Spleen (tissue), 11 donors: ENCODE results near the gene TUBA1B. TPM values are rescaled to one million over a fixed set of nuclear protein-coding genes. Genes with fewer than 3 reads are reported as not detected.

Experiments used
- DNase-seq: peaks from one replicate; pipeline ENCODE4 v3.0.0-alpha.2; 2020
- H3K27ac ChIP-seq, 8 donors: fragments of 200-600 bp; sonication (generic) in 7 of 8; 1 replicate in 4 of 8; 2 replicates in 4 of 8; pipeline versions ENCODE4 v1.5.0 to v1.8.0; 2016 to 2021; ENCODE audit warnings: inconsistent platforms in 4 of 8, mild to moderate bottlenecking in 4 of 8, moderate library complexity in 1 of 8
- H3K27me3 ChIP-seq, 7 donors: fragments of 200-600 bp; sonication (generic) in 6 of 7; replicated peaks in 1 of 7; 1 replicate in 4 of 7; 2 replicates in 3 of 7; pipeline versions ENCODE4 v1.5.0 to v1.8.0; 2016 to 2021; ENCODE audit warnings: inconsistent platforms in 3 of 7, mild to moderate bottlenecking in 1 of 7
- H3K36me3 ChIP-seq, 6 donors: fragments of 200-600 bp; sonication (generic) in 5 of 6; 1 replicate in 4 of 6; 2 replicates in 2 of 6; pipeline versions ENCODE4 v1.5.0 to v1.8.0; 2016 to 2021; ENCODE audit warnings: inconsistent platforms in 2 of 6
- H3K4me1 ChIP-seq, 6 donors: fragments of 200-600 bp; sonication (generic) in 5 of 6; 1 replicate in 3 of 6; 2 replicates in 3 of 6; pipeline versions ENCODE4 v1.5.0 to v1.8.0; 2016 to 2021; ENCODE audit warnings: inconsistent platforms in 3 of 6
- H3K4me3 ChIP-seq, 8 donors: fragments of 200-600 bp; sonication (generic) in 7 of 8; 1 replicate in 4 of 8; 2 replicates in 4 of 8; pipeline versions ENCODE4 v1.5.0 to v1.8.0; 2016 to 2021; ENCODE audit warnings: inconsistent platforms in 4 of 8, mild to moderate bottlenecking in 4 of 8, moderate library complexity in 2 of 8
- H3K9me3 ChIP-seq, 8 donors: fragments of 200-600 bp; sonication (generic) in 7 of 8; 1 replicate in 4 of 8; 2 replicates in 4 of 8; pipeline versions ENCODE4 v1.5.0 to v1.8.0; 2016 to 2021; ENCODE audit warnings: inconsistent platforms in 4 of 8
- POLR2A ChIP-seq, 3 donors: fragments of 450-650 bp; IDR thresholded peaks; one replicate each; pipeline ENCODE4 v1.5.1; 2017; ENCODE audit warnings: antibody characterized with exemption in 3 of 3, mild to moderate bottlenecking in 1 of 3
- POLR2AphosphoS5 ChIP-seq, 3 donors: sonication (generic); formaldehyde crosslinking; IDR thresholded peaks; one replicate each; pipeline ENCODE4 v1.5.1; 2017; ENCODE audit warnings: antibody characterized with exemption in 3 of 3
- WGBS, 5 donors: extraction: QIAGEN DNeasy Blood & Tissue Kit in 3 of 5; methylation state at CpG; one replicate each; pipeline versions ENCODE4 v1.1.5 to v1.1.7; 2013 to 2018; 5-methylcytosine and 5-hydroxymethylcytosine counted together
- intact Hi-C: fragments of 100-400 bp; cut with DNase I; formaldehyde crosslinking; loops from one replicate; pipeline ENCODE4 v1.15.0; 2023; ENCODE audit warnings: low total_unique reads
- polyA plus RNA-seq, 3 donors: library from polyadenylated mRNA; stranded (reverse); fragments of 200-250 nt; gene quantifications; one replicate each; pipeline ENCODE4 v1.2.1, GENCODE V29; 2013
- total RNA-seq, 7 donors: library from RNA; depleted of rRNA in 3 of 7; stranded (reverse); fragments of >200 nt in 3 of 7; fragmentation: NEBNext Ultra II Directional in 4 of 7; extraction: Animal tissue kit (Norgen Biotek cat#: 25700) in 4 of 7; gene quantifications; one replicate each; pipeline versions ENCODE4 v1.1.0 to v1.2.1, GENCODE V29; 2016 to 2021
- TF ChIP-seq, protein P1 (sequence below), 11 experiments: fragments of 200-600 bp in 7 of 11; fragments of 450-650 bp in 4 of 11; sonication (generic) in 4 of 11; IDR thresholded peaks in 8 of 11; conservative IDR thresholded peaks in 3 of 11; 1 replicate in 7 of 11; 2 replicates in 4 of 11; pipeline versions ENCODE4 v1.4.0 to v1.8.0; 2016 to 2021; ENCODE audit warnings: antibody characterized with exemption in 11 of 11, inconsistent platforms in 4 of 11, mild to moderate bottlenecking in 1 of 11
- donor health status: healthy with polysubstance abuse.
- donor health status: DM: no; HTN: no; CAD: no; lungs with moderate emphysema.
- donor health status: DM: no; HTN: no; CAD: no.
- donor health status: Bipolar disorder and iron deficiency.
- donor health status: healthy.
- donor health status: DM: no; HTN: no; CAD: no.
- donor health status: DM: yes; HTN: yes; CAD: no.

TUBA1B gene
- total and polyA plus RNA-seq, 10 donors, result 231 to 706 (median 476) TPM

DNA sequence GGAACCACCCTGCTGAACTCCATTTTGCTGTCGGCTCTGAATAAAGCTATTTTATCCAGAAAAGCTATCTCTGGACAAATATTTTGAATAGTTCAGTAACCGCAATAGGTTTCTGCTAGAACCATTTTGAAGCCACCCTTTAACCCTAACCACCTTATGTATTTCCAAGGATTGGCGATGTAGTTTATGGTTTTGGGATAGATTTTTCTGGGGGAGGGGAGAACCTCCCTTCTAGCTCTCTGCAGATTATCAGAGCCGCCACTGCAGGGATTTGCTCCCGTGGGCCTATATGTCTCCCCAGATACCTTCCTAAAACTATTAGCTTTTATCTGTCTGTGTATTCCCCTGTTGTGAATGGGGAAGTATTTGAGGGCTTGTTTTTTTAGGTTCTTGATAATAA, 1.8 kb upstream of the TUBA1B start:
- H3K27me3 ChIP-seq, result no peaks in the 10 kb centered on the region
- no peaks in the 10 kb centered on the region for H3K9me3 ChIP-seq
- intact Hi-C loops, result no loop called here
- H3K4me3 ChIP-seq, result peak overlapping the region in 1 of 8 donors; percentile 8
- peak overlapping the region in 4 of 8 donors; percentile 99 to 100 (median 100) for H3K27ac ChIP-seq
- DNase-seq, result no peak
- 76 to 86% (median 84%) methylated on average over 5 of the region's 5 CpGs for whole genome bisulfite sequencing, 5 donors
- TF ChIP-seq POLR2A (IDR thresholded peaks at IDR 0.05) (no peak), POLR2AphosphoS5 (IDR thresholded peaks at IDR 0.05) (no peak)
- TF ChIP-seq, protein P1, sequence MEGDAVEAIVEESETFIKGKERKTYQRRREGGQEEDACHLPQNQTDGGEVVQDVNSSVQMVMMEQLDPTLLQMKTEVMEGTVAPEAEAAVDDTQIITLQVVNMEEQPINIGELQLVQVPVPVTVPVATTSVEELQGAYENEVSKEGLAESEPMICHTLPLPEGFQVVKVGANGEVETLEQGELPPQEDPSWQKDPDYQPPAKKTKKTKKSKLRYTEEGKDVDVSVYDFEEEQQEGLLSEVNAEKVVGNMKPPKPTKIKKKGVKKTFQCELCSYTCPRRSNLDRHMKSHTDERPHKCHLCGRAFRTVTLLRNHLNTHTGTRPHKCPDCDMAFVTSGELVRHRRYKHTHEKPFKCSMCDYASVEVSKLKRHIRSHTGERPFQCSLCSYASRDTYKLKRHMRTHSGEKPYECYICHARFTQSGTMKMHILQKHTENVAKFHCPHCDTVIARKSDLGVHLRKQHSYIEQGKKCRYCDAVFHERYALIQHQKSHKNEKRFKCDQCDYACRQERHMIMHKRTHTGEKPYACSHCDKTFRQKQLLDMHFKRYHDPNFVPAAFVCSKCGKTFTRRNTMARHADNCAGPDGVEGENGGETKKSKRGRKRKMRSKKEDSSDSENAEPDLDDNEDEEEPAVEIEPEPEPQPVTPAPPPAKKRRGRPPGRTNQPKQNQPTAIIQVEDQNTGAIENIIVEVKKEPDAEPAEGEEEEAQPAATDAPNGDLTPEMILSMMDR (IDR thresholded peaks at IDR 0.05 in 8 of 11, conservative IDR thresholded peaks at IDR 0.05 in 3 of 11), result no peak
- peaks cover 26 to 48% (median 38%) of the 10 kb centered on the region in 6 donors for H3K4me1 ChIP-seq
- peaks cover 0 to 20% (median 15%) of the 10 kb centered on the region in 6 donors for H3K36me3 ChIP-seq

DNA sequence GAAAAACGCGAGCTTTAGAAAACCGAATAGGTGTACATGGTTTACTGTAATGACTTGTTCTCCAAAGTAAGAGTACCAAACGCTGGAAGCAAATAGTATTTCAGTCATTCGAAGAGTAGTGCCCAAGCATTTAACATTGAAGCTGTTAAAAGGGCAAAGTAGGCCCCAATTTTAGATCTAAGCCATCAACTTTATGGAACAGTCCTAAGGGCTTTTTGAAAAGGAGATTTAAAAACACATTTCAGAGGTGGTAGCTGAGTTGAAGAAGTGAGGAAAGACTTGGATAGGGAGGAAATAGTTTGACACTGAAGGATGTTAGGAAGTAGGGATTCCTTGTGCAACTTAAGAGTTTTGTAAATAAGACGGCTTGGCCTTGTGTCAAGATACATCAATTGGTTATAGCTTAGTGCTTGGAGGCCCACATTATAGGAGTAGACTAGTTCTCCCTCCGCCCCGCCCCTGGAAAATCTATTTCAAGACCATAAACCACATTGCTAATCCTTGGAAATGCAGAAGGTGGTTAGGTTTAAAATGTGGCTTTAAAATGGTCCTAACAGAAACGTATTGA, 783 bp upstream of the TUBA1B start:
- H3K4me1 ChIP-seq, result peaks cover 26 to 55% (median 41%) of the 10 kb centered on the region in 6 donors
- DNase-seq, result no peak
- H3K27ac ChIP-seq, result peak overlapping the region; percentile 72 to 100 (median 100)
- TF ChIP-seq, protein P1 (IDR thresholded peaks at IDR 0.05 in 8 of 11, conservative IDR thresholded peaks at IDR 0.05 in 3 of 11), result peak in 1 of 11 experiments; percentile 3
- TF ChIP-seq POLR2AphosphoS5 (IDR thresholded peaks at IDR 0.05), result no peak
- 15 to 27% (median 18%) methylated on average over 9 of the region's 9 CpGs for WGBS, 5 donors
- H3K36me3 ChIP-seq, result peaks cover 0 to 30% (median 24%) of the 10 kb centered on the region in 6 donors
- intact Hi-C loops, result loop anchor here (2.0 kb wide), 2 partner anchors 57 to 103 kb away; partner anchors contain the start of gene TUBA1A
- peak overlapping the region; percentile 28 to 98 (median 91) for H3K4me3 ChIP-seq
- no peaks in the 10 kb centered on the region for H3K9me3 ChIP-seq
- no peaks in the 10 kb centered on the region for H3K27me3 ChIP-seq

DNA sequence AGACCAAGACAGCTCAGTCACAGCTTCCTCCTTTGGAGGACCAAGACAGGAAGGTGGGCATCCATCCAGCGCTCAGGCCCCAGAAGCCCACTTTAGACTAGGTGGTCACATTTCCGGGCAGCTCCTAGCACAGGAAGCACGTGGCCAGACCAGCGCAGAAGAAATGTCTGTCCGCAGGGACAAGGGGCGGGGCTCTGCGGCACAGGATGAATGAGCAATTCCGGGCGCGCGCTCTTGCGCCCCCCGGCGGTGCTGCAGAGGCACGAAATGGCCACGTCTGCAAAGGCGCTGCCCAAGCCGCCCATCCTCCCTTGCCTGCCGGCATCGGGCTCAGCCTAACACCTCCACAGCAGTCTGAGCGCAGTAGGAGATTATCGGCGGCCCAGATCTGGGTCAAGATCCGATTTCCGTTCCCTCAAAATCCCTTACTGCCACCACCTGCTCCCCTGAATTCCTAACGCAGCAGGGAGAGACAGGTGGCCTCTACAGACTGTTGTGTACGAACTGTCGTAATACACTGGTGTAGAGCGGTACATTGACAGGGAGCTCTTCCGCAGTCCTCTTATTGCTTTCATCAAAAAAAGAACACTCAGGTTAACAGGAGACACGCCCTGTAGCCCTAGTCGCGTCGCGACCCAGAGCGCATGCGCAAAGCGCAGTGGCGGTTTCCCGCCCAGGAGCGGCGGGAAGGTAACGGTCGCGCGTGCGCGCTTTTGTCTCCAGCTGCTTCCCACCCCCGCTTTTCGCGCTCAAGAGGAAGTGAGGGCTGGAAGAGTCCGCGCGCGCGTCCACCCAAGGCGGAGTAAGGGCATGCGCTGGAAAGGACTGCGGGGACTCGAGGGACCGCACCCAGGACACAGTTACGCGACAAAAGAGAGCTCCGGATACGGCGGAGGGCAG, 794 bp downstream of the TUBA1B start:
- peak overlapping the region; percentile 99 to 100 (median 100) for H3K27ac ChIP-seq
- WGBS, 5 donors, result 0 to 1% (median 1%) methylated on average over 34 to 66 of the region's 66 CpGs
- peaks cover 26 to 60% (median 41%) of the 10 kb centered on the region in 6 donors for H3K4me1 ChIP-seq
- TF ChIP-seq, protein P1 (IDR thresholded peaks at IDR 0.05 in 8 of 11, conservative IDR thresholded peaks at IDR 0.05 in 3 of 11), result peak; percentile 91 to 97 (median 95)
- TF ChIP-seq POLR2A (IDR thresholded peaks at IDR 0.05), result peak in 2 of 3 donors; percentile 36 to 70
- peak; percentile 74 to 97 (median 92) for TF ChIP-seq POLR2AphosphoS5 (IDR thresholded peaks at IDR 0.05)
- peak; percentile 98 for DNase-seq
- H3K9me3 ChIP-seq, result no peaks in the 10 kb centered on the region
- no peaks in the 10 kb centered on the region for H3K27me3 ChIP-seq
- peaks cover 0 to 38% (median 29%) of the 10 kb centered on the region in 6 donors for H3K36me3 ChIP-seq
- intact Hi-C loops, result loop anchor here (2.0 kb wide), 2 partner anchors 58 to 104 kb away; partner anchors contain the start of gene TUBA1A
- peak overlapping the region; percentile 73 to 98 (median 92) for H3K4me3 ChIP-seq
